A549 treated with dexamethasone at 1 μM for 4 hours (cell line): Measurements from ENCODE around the gene ASF1A. TPM values are rescaled to one million over a fixed set of nuclear protein-coding genes. Genes with fewer than 3 reads are reported as not detected.

Experiments
- total RNA-seq: library from RNA; stranded (reverse); fragments of 200-300 nt; extraction: Qiagen RNA extraction; gene quantifications from 5 replicates; pipeline ENCODE4 v1.2.3, GENCODE V29; 2022

Gene ASF1A
- total RNA-seq: 7.5 to 9.9 TPM (median 7.7 TPM) in 5 replicates

DNA sequence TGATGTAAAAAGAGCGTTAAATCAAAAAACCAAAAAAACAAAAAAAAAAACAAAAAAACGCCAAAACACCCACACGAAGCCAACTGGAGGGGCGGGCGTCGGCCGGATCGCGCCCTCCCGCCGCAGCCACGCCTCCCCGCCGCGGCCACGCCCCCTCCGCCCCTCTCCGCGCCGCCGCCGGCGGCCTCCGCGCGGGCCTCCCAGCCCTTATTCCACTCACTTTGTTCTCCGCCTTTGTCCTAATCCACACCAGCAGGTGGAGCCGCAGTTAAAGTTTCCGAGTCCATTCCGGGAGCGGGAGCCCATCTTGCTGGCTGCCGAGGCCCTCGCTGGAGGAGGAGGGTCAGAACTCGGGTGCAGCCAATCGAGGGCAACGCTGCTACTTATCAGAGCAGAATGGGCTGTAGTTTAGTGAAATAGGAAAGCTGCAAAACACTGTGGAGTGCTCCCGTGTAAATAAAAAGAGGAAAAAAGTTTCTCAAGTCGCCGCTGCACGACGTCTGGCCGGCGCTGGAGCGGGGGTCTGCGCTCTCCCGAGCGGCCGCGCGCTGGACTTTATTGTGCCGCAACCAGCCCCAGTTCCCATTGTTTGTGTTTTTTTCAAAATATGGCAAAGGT lies at the start of gene ASF1A:
Gene ASF1A, plus strand, starts transcription at position 346 of the 618 bp plus-strand sequence. Its CDS starts 262 bp downstream, at position 608.

GRCh38 chr6:118934461-118935330 lies 40.7 kb downstream of the ASF1A start, which contains the start of gene MCM9:
Gene MCM9, minus strand, starts transcription at chr6:118935159. Its CDS starts 3,436 bp downstream, at chr6:118931723.

Other genes starting within 250 kb of the ASF1A start
- 1.3 to 2.1 TPM (median 1.4 TPM) in 5 replicates for gene CEP85L, start 242.6 kb upstream of the ASF1A start, total RNA-seq
- gene MCM9, start 41.0 kb downstream of the ASF1A start, total RNA-seq: 3.8 to 5.5 TPM (median 5.2 TPM) in 5 replicates
- gene FAM184A, start 184.5 kb downstream of the ASF1A start, total RNA-seq: 0.11 TPM in 1 of 5 replicates, not detected in the others